Left colon (tissue), 2 donors: ENCODE data around the gene CSNK1D. TPM values are rescaled to one million over a fixed set of nuclear protein-coding genes. Genes with fewer than 3 reads are reported as not detected.

ENCODE experiments used
- ATAC-seq: fragments of 200-7000 bp; cut with Tn5 transposase; one replicate; pipeline ENCODE4 v1.9.1; 2020; ENCODE audit warnings: mild to moderate bottlenecking, moderate library complexity
- DNase-seq, 2 donors: peaks; one replicate each; pipeline ENCODE4 v3.0.0-alpha.2; 2020
- intact Hi-C, 2 donors: fragments of 100-400 bp; cut with DNase I in 1 of 2; cut with micrococcal nuclease in 1 of 2; formaldehyde crosslinking; loops; one replicate each; pipeline versions ENCODE4 v1.11.2 to v1.14.0; 2022; cut with DNase I, micrococcal nuclease
- total RNA-seq, 2 donors: library from RNA; stranded (reverse); fragmentation: NEBNext Ultra II Directional; extraction: Animal tissue kit (Norgen Biotek cat#: 25700); gene quantifications; one replicate each; pipeline ENCODE4 v1.2.1, GENCODE V29; 2021
- donor health status: DM: no; HTN: no; CAD: no.
- donor health status: DM: yes; HTN: yes; CAD: no.

The CSNK1D gene
- total RNA-seq, 2 donors from 2014 or later: 165 to 166 TPM

DNA sequence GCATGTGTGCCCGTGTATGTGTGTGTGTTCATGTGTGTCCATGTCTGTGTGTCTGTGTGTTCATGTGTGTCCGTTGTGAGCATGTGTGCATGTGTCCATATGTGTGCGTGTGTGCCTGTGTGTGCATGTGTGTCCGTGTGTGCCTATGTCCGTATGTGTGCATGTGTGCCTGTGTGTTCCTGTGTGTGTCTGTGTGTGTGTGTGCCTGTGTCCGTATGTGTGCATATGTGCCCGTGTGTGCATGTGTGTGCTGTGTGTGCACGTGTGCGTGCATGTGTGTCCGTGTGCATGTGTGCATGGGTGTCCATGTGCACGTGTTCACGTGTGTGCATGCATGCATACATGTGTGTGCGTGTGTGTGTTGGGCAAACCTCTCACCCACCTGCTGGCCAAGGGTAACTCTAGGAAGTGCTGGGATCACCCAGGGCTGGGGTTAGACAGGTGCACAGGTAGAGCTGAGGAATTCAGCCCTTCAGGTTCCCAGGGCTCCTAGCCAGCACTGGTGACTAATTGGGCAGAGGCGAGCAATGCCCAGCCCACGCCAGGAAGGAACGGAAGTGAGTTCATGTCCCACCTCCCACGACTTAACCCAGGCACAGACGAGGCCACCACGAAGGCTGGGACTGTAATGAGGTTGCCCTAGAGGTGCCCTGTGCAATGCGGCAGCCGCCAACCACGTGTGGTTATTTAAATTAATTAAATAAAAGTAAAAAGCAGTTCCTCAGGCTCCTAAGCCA is 8.2 kb upstream of the CSNK1D start:
- intact Hi-C loops: no loop called here
- ATAC-seq (peak; percentile 73), DNase-seq (no peak)

DNA sequence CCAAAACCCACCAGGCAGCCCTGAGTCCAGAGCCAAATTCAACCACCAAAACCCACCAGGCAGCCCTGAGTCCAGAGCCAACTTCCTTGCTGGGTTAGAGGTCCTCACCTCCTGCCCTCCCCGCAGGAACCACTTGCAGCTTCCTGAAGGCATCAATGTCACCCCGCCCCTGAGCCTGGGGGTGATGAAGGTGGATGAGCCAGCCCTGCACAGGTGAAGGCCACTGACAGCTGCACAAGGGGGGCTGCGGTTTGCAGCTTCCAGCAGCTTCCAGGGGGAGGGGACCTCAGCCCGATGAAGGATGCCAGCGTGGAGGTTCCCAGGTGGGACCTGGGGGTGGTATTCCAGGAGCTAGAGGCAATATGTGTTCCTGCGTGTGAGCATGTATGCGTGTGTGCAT is 7.6 kb upstream of the CSNK1D start:
- ATAC-seq: no peak
- intact Hi-C loops: no loop called here
- no peak for DNase-seq

DNA sequence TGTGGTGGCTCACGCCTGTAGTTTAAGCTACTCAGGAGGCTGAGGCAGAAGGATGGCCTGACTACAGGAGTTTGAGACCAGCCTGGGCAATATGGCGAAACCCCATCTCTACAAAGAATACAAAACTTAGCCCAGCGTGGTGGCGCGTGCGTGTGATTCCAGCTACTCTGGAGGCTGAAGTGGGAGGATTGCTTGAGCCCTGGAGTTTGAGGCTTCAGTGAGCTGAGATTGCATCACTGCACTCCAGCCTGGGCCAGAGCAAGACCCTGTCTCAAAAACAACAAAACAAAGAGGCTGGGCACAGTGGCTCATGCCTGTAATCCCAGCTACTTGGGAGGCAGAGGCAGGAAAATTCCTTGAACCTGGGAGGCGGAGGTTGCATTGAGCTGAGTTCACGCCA is 7.0 kb upstream of the CSNK1D start:
- DNase-seq: no peak
- no peak for ATAC-seq
- intact Hi-C loops: no loop called here

DNA sequence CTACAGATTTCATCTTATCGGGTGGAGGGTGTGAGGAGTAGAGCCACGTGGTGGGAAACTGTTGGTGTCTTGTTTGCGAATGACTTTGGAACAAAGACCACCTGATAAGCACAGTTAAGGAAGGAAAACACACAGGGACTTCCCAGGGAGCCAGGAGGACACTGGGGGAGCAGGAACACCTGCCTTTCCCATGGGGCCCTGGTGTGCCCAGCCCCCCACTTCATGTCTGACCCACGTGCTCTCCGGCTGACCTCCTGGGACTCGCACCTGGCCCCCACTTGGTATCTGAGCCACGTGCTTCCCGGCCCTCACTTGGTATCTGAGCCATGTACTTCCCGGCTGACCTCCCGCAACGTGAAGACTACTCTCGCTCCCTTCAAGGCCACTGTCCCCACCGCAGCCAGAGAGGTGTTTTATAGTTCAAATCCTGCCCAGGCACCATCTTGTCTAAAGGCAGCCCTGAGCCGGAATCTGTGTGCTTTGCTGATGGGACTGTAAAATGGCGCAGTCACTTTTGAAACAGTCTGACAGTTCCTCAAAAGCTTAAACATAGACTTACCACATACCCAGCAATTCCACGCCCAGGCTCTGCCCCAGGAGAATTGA is 5.4 kb upstream of the CSNK1D start:
- intact Hi-C loops: no loop called here
- ATAC-seq: no peak
- no peak for DNase-seq

DNA sequence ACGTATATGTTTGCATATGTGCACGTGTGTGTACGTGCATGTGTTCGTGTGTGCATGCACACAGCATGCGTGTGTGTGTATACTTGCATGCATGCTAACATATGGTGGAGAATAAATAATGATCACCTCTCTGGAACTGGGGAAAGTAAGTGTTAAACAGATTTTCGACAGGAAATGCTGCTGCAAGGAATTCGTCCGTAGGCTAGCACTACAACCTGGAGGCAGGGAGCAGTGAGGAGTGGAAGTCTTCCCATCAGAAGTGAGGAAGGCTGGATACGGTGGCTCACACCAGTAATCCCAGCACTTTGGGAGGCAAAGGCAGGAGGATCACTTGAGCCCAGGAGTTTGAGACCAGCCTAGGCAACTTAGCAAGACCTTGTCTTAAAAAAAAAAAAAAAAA is 4.8 kb upstream of the CSNK1D start:
- ATAC-seq: no peak
- no peak for DNase-seq
- intact Hi-C loops: no loop called here

DNA sequence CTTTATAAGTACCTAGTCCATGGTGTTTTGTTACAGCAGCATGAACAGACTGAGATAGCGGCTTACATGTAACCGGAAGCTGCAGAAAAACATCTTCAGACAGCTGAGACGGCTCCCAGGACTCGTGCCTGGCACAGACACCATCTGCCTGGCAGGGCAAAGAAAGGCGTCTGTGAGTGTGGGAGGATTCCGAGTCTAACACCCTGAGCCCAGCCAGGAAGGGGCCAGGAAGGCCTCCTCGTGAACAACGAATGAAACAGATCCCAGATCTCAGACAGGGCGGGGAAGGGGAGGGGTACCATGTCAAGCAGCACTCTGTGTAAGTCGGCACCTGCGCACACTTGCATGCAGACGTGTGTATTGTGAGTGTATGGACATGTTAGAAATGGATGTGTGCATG is 4.4 kb upstream of the CSNK1D start:
- intact Hi-C loops: no loop called here
- ATAC-seq: no peak

DNA sequence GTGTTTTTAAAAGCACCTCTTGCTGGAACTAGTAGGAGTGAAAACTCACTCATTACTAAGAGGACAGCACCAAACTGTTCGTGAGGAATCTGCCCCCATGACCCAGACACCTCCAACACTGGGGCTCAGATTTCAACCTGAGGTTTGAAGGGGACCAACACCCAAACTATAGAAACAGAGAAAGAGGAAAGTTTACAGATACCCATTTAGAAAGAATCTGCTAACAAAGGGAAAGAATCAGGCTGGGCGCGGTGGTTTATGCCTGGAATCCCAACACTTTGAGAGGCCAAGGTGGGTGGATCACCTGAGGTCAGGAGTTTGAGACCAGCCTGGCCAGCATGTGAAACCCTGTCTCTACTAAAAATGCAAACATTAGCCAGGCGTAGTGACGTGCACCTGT is 3.4 kb upstream of the CSNK1D start:
- no peak for DNase-seq
- intact Hi-C loops: no loop called here
- no peak for ATAC-seq

More for the DNA sequence above, 4.4 kb upstream of the CSNK1D start:
- DNase-seq: no peak

DNA sequence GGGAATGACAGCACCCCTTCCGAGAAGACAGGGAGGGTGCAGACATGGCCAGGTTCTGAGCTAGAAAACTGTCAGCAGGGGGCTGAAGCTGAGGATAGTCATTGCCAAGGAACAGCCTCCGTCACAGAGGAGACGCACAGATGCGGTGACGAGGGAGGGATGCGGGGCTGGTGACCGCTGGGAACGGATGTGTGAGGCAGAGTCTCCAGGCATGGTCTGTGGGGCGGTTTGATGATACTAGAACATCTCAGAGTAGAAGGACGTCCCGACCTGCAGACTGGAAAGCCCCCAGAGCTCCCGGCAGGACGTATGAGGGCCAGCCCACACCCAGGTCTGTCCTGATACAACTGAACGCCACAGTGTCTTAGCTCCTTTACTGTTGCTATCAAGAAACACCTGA is 1.8 kb upstream of the CSNK1D start:
- no peak for ATAC-seq
- intact Hi-C loops: no loop called here
- no peak for DNase-seq

DNA sequence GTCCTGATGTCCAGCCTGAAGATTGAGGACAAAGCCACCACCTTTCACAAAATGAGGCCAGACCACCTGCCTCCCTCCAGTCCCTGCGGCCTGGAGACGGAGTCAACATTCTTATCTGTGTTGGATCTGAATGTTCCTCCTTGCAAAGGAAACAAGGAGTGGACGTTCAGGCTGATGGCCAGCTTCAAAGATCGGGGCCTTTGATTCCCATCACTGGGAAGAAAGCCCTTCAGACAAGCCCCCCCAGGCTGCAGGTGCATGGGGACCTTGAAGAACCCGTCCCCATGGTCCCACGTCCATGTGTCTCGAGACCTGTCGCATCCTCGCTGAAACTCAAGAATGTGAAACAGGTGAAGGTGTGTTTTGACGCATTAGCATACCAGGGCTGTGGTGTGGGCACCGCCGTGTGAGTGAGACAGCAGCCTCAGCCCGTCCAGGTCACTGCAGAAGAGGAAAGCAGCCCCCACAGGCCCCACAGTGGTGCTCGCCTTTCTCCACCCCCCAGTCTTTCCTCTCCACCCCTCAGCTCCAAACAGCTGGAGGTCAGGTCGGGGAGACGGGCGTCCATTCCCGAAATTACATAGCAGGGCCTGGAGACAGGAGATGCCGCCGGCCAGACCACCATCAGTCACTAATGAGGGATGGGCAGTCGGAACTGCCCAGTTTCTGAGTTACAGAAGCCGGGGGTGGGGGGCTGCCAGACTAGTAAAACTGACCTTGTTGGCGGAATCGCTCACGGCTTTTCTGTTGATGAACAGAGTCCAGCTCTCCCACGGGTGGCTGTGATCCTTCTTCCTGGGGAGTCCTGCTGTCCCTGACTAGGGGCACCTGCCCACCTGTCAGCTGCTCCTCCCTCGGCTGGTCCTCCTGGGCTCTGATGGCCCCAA is 877 bp upstream of the CSNK1D start:
- DNase-seq: no peak
- no peak for ATAC-seq
- intact Hi-C loops: no loop called here

DNA sequence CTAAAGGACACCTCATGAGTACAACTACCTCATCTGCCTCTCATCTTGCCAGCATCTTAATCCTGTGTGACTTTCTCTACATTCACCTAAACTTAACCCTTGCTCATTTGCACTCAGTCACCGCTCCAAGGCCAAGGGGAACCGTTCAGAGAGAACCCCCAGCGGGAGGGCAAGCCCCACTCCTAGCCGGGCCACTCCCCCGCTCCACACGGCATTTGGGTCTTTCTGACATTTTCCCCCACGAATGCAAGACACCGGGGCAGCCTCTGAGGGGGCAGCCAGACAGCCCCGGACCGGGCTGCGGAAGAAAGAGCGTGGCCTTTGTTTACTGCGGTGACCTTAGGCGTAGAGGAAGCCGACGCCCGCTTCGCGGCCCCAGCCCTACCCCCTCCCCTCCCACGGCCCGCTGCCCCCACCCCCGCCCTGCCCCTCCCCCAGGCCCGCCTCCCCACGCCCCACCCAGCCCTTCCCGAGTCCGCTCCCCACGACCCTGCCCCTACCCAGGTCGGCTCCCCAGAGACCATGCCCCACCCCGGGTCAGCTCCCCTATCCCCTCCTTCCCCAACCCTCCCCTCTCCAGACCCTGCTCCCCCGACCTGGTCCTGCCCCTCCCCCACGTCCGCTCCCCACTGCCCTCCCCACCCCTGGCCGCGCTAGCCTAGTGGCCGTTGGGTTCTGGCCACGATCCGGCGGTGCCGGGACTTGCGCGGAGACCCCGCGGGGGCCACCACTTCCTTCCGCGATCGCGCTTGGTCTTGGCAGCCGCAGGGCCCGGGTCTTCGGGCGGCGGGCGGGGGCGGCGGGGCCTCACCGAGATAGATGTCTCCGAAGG is 789 bp downstream of the CSNK1D start:
- intact Hi-C loops: no loop called here
- DNase-seq: peak in 1 of 2 donors; percentile 65
- ATAC-seq: peak; percentile 37

DNA sequence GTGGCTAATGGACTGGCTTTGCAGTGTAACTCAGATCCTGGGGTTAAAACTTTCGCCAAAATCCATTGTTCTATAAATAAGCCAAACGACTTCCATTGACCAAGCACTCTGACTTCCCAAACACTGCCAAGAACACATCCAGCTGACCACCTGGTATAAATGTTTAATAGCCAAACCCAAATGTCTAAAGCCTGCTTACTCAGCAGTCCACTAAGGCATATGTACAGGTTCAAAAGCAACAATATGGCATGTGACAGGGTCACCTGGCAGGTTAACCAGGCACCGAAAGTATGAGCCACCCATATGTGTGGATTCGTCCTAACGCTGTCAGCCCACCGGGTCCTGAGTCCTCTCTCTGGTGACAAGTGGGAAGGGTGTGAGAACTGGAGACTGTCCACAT is 2.1 kb downstream of the CSNK1D start:
- DNase-seq (no peak), ATAC-seq (no peak)

DNA sequence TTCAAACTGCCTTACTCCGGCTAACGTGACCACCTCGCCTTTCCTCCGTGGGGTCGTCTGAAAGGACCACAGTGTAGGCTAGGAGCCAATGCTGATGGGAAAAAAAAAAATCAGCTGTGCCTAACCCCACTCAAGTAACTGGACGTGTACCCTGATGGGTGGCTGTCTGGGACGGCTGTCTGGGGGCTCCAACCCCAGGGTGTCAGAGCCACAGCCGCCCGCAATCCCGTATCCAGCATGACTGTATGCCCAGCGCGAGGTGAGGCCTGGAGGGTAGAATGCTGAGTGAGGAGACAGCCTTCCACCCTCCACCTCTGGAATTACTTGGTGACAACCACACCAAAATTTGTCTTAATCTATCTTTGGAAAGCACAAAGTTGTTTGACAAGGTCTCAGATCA is 2.8 kb downstream of the CSNK1D start:
- intact Hi-C loops: no loop called here
- no peak for DNase-seq
- no peak for ATAC-seq

More for the DNA sequence above, 2.1 kb downstream of the CSNK1D start:
- intact Hi-C loops: no loop called here

DNA sequence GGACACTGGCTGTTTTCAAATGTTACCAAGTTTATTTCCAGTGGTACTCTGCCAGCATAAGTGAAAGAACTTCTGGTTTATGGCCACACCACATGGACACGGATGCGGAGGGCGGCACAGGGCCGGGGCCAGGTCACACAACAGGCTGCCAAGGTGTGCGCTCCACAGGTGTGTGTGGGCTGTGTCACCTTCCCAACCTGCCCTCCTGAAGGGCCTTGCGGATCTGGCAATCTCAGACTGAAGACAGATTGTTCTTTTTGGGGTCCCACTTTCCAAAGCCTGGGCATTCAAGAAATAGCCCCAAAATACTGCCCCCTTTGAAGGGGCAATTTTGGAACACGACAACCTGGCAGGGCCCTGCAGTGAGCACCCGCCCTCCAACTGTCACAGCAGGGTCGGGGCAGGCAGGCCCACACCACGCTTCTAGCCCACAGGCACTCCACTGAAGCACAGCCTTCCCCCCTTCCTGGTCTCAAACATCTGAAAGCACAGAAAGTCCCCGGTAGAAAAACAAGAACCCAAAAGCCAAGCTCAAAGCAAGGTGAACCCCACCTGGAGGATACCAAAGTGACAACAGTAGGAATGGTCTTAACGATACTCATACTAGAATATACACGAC is 3.5 kb downstream of the CSNK1D start:
- no peak for DNase-seq
- intact Hi-C loops: no loop called here

DNA sequence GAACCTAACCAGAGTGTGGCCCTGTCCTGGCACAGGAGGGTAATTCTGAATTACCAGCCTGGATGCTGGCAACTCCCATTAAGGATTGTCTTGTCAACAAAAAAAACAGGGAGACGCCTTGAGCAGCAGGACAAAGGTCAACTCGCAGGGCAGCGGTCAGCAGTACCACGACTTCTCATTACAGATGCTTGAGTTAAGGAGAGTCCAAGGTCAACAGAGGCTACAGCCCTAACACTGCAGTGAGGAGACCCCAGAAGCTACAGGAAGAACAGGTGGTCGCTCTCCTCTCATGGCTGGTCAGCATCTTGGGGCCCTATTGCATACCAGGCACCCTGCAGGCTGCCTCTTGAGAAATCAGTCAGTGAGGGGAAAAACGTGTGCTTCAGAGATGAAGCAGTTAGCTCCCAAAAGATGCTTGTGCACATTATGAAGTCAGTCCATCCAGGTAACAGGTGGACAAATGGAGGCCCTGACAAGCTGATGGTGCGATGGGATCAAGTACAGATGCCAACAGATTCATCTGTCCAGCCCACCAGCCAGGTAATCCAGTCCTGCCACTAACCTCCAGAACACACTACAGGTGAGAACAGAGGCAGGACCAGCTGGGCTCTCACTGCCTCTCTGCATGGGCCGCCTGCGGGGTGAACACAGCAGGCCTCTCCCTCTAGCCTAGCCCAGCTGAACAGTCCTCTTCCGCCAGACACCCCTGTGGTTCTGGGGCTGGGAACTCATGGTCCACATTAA is 4.2 kb downstream of the CSNK1D start:
- ATAC-seq (peak; percentile 31), DNase-seq (peak; percentile 64 to 75)
- intact Hi-C loops: no loop called here

More for the DNA sequence above, 3.5 kb downstream of the CSNK1D start:
- ATAC-seq: no peak

DNA sequence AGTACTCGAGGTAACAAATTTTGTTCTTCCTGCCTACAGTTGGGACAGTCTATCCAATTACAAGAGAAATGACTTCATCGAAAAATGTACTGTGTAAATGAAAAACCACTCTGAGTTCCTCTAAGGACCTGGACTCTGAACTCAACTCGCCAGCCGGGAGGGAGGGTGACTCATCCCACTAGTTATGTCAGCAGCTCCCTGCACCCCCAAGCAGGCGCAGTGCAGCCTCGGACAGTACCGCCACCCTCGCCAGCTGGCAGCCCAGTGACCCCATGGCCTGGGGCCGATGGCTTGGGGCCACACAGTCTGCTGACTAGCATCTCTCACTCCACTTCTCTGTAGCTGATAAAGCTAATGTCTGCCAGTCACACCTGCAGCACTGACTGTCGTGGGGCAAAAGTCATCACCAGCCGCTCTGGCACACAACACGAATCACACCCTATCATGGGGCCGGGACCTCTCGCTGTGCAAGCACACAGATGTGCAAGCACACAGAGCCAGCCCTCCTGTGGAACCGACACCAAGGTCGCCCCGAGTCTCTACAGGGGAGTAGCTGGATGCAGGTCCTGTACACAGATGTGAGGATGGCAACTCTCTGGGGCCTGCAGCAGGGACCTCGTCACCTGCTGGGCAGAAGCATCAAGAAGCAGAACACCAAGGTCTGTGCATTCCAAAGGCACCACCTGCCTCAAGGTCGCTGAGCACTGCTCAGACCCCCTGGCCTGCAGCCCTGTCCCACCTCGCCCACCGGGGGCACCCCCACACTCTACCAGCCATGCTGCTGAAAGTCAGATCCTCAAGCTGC is 5.7 kb downstream of the CSNK1D start:
- intact Hi-C loops: no loop called here
- peak; percentile 88 to 96 for DNase-seq
- peak; percentile 87 for ATAC-seq

DNA sequence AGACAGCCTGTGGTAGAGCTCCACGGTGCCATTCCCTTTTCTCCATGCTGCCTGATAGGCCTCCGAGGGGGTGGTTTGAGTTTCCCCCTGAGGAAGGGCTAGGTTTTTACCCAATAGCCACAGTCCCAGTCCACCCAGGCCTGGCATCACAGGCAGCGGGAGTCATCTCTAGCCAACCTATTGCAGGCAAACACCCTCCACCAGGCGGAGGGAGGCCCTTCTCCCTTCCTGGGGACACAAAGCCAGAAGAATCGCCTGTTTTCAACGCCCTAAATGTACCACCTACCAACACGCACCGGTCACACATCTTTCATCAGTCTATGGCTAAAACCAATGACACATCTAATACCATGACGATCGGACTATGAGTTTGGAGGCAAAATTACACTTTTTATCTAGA is 7.4 kb downstream of the CSNK1D start:
- ATAC-seq (no peak), DNase-seq (no peak)
- intact Hi-C loops: no loop called here

DNA sequence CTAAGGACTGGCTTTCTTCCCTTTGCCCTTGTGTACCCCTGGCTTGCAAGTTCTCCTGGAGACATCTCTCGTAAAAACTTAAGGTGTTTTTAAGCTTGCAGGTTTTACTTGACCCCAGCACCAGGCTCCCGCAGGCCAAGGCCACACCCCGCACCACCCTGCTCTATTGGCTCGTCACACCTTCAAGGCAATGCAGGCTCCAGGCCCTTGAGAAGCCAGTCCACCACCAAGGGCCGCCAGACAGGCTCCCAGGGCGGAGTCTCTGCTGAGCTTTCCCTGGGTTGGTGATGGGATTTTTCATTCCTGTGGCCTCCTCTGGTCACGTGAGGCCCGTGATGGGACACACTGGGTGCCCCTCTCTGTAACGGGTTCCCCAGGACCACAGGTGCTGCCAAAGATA is 9.9 kb downstream of the CSNK1D start:
- ATAC-seq (no peak), DNase-seq (no peak)
- intact Hi-C loops: no loop called here
